ENCODE measurements around the gene ZNF540.
"Not testable (repeated sequence)": the region's sequence is repeated elsewhere in the genome, so short reads cannot be mapped to it uniquely, and the experiment has no call there.

ZNF540 gene

DNA sequence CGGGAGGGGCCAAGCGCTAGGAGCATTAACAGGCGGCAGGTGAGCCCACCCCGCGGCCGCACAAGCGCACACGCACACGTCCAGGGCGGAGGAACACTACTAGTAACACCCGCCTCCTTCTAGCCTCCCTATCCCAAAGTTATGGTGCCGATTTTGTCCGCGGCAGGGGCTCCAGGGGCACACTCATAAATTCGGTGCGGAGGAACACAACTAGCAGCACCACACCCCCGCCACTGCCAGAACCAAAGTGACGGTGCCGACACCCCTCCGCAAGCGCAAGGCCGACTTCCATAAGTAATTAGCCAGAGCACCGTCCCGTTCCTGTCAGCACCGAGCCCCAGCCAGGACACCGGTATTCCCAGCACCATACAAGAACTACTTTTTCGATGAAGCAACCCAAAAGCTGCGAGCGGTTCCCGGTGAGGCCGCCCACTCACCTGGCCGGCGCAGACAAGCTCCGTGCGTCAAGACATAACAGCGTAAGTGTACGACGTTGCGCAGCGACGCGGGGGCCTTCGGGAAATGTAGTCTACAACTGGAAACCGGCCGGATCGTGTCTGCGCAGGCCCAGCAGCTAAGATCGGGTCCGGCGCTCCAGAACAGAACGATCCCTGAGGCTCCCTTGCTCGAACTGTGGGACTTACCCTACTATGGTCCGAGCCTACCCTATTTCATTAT, at the start of gene ZNF540, which contains the start of gene ZNF571:
Gene ZNF540 (plus strand): TSS at position 573 of the 678 bp plus-strand sequence. CDS start 3,572 bp downstream, outside the sequence.
Gene ZNF571 (minus strand): TSS at position 489 of the 678 bp plus-strand sequence. CDS start 8,116 bp downstream, outside the sequence.
- DNase-seq (ENCODE audit: low read depth in 2 of 2): peak; percentile 69 to 77

GRCh38 chr19:37551129-37551993, 43.3 kb upstream of the ZNF540 start:
- peak; percentile 33 to 52 for DNase-seq (ENCODE audit: low read depth in 2 of 2)

GRCh38 chr19:37563518-37563917, 31.2 kb upstream of the ZNF540 start:
- DNase-seq (ENCODE audit: low read depth in 2 of 2): no peak

DNA sequence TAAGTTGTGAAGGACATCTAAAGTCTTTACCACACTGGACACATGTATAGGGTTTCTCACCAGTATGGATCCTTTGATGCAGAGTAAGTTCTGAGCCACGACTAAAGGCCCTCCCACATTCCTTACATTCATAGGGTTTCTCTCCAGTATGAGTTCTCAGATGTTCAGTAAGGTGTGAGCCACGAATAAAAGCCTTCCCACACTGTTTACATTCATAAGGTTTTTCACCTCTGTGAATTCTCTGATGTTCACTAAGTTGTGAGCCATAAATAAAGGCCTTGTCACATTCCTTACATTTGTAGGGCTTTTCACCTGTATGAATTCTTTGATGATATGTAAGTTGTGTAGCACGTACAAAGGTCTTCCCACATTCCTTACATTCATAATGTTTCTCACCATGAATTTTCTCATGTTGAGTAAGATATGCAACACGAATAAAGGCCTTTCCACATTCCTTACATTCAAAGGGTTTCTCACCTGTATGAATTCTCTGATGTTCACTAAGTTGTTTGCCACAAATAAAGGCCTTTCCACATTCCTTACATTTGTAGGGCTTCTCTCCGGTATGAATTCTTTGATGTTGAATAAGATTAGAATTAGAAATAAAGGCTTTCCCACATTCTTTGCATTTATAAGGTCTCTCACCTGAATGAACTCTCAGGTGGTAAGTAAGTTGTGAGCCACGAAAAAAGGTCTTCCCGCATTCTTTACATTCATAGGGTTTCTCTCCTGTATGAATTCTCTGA, 29.9 kb upstream of the ZNF540 start:
- no peak for DNase-seq (ENCODE audit: low read depth in 2 of 2)

DNA sequence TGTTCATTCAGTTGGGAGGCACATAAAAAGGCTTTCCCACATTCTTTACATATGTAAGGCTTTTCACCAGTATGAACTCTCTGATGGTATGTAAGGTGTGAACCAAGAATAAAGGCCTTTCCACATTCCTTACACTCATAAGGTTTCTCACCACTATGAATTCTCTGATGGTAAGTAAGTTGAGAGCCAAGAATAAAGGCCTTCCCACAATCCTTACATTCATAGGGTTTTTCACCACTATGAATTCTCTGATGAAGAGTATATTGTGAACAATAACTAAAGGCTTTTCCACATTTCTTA, 29.4 kb upstream of the ZNF540 start:
- DNase-seq (ENCODE audit: low read depth in 2 of 2): no peak

DNA sequence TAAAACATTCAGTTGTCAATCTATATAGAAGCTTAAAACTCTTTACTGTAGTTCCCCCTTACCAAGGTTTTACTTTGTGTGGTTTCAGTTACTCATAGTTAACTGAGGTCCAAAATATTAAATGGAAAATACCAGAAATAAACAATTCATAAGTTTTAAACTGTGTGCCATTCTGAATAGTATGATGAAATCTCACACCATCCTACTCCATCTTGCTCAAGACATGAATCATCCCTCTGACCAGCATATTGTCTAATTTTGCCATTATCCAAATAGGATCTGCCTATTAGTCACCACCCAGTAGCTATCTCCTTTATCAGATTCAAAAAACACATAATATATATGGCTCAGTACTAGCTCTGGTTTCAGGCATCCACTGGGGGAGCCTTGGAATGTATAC, 22.5 kb upstream of the ZNF540 start:
- no peak for DNase-seq (ENCODE audit: low read depth in 2 of 2)

- no peak for DNase-seq (ENCODE audit: low read depth in 2 of 2)
Measured at GRCh38 chr19:37583340-37583739, 11.3 kb upstream of the ZNF540 start.

DNA sequence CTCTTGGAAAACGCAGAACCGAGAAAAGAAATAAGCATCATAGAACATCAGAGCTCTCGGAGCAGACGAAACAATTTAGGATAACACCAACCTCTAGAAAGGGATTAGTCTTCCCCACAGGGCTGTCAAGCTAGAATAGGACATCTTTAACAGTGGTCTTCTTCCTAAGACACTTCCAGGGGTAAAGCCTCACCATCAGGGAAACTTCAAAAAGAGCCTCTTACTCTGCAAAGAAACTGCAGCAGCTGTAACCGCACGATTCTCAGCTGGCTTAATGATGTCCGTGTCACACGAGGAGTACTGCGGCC, 726 bp upstream of the ZNF540 start:
- DNase-seq (ENCODE audit: low read depth in 2 of 2): no peak

- DNase-seq (ENCODE audit: low read depth in 2 of 2): peak in 1 of 2 experiments; percentile 1
Measured at GRCh38 chr19:37594982-37595382, 306 bp downstream of the ZNF540 start.

DNA sequence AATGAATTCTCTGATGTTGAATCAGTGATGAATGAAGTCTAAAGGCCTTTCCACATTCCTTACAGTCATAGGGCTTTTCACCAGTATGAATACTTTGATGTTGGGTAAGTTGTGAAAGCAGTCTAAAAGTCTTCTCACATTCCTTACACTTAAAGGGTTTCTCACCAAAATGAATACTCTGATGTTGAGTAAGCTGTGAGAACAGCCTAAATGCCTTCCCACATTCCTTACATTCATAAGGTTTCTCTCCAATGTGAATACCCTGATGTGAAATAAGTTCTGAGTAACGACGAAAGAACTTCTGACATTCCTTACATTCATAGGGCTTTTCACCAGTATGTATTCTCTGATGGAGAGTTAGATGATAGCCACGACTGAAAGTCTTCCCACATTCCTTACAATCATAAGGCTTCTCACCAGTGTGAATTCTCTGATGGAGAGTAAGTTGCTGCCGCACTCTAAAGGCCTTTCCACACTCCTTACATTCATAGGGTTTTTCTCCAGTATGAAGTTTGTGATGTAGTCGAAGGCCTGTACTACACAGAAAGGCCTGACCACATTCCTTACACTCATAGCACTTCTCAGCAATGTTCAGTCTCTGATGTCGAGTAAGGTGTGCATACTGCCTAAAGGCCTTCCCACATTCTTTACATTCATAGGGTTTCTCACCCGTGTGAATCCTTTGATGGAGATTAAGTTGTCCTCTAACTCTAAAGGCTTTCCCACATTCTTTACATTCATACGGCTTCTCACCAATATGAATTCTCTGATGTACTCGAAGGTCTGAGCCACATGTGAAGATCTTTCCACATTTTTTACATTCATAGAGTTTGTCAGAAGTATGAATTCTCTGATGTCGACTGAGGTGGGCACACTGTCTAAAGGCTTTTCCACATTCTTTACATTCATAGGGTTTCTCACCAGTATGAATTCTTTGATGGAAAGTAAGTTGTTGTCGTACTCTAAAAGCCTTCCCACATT, 40.7 kb downstream of the ZNF540 start:
- no peak for DNase-seq (ENCODE audit: low read depth in 2 of 2)

- DNase-seq (ENCODE audit: low read depth in 2 of 2): no peak
Measured at GRCh38 chr19:37654118-37654517, 59.4 kb downstream of the ZNF540 start.

- DNase-seq (ENCODE audit: low read depth in 2 of 2): peak in 1 of 2 experiments; percentile 7
Measured at GRCh38 chr19:37654629-37655300, 60.1 kb downstream of the ZNF540 start.

DNA sequence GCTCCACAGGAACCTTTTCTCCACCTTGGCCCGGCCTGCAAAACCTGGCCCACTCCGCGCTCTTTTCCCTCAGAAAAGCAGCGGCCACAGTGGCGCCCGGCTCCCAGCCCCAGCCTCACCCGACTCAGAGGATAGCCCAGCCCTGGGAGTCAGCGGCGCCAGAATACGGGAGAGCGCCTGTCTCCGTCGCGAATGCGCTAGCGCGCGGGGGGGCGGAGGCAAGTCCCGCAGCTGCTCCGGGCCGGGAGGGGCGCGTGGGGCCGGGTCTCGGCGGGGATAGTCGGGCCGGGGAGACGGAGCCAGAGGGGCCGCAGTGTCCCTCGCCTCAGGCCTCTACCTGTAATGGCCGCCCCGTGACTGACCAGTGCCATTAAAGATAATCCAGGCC, 60.6 kb downstream of the ZNF540 start, which contains the start of gene ZFP30:
Gene ZFP30 (minus strand): TSS at position 165 of the 388 bp plus-strand sequence. CDS start 7,643 bp downstream, outside the sequence.
- peak; percentile 46 to 52 for DNase-seq (ENCODE audit: low read depth in 2 of 2)

- peak; percentile 43 to 56 for DNase-seq (ENCODE audit: low read depth in 2 of 2)
Measured at GRCh38 chr19:37655689-37656371, 61.2 kb downstream of the ZNF540 start.

DNA sequence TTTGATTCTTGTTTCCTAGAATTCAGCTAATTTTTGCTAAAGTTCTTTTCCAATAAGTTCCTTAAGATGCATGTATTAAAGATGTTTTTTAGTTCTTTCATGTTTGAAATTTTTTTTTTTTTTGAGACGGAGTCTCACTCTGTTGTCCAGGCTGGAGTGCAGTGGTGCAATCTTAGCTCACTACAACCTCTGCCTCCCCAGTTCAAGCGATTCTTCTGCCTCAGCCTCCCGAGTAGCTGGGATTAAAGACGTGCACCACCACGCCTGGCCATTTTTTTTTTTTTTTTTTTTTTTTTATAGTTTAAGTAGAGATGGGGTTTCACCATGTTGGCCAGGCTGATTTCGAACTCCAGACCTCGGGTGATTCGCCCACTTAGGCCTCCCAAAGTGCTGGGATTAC, 62.5 kb downstream of the ZNF540 start:
- not testable (repeated sequence) for DNase-seq (ENCODE audit: low read depth in 2 of 2)
